Loucy (cell line): ENCODE results near the gene TMEM204.

Experiments
- CTCF ChIP-seq: fragments of 200-600 bp; sonication (generic); conservative IDR thresholded peaks from 2 replicates; pipeline ENCODE4 v1.5.1; 2014; ENCODE audit warnings: mild to moderate bottlenecking, antibody characterized with exemption, low read length
- EZH2phosphoT487 ChIP-seq: fragments of 200-600 bp; IDR thresholded peaks from 2 replicates; pipeline ENCODE4 v1.6.1; 2018; ENCODE audit warnings: antibody characterized with exemption, mild to moderate bottlenecking, moderate library complexity, borderline replicate concordance

- TF ChIP-seq EZH2phosphoT487 = no peak
- no peak for TF ChIP-seq CTCF
Measured at GRCh38 chr16:1579214-1579613, 45.7 kb downstream of the TMEM204 start.
